ENCODE measurements around the gene REPIN1.

REPIN1 gene

DNA sequence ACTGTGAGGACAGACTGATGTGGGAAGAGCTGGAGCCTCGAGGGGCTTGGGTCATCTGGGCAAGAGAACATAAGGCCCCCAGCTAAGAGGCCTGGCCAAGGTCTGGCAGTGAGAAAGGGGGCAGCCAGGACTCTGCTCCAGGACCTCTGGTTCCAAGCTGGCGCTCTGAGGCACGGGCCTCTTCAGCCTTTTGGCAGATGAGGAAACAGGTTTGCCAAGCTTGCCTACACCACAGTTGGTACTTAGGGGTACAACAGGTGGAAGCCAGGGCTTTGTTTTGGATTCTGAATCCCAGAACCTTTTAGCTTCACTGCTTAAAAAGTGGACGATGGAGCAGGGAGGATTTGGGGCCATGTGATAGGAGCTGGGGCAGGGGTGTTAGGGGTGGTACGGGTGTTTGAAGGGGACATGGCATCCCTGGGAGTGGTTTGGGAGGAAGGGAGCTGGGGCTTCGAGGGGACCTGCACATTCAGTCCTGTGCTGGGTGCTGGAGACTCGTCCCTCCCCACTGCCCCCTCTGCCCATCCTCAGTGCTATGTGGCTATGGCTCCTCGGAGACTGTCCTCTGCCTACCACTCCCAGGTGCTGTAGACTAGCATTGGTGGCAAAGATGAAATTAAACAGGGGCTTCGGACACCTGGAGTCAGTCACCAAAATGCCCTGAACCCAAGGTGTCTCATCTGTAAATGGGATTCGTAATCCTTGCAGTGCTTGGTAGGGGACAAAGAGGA lies 40.8 kb downstream of the REPIN1 start:
- DNase-seq: no peak

DNA sequence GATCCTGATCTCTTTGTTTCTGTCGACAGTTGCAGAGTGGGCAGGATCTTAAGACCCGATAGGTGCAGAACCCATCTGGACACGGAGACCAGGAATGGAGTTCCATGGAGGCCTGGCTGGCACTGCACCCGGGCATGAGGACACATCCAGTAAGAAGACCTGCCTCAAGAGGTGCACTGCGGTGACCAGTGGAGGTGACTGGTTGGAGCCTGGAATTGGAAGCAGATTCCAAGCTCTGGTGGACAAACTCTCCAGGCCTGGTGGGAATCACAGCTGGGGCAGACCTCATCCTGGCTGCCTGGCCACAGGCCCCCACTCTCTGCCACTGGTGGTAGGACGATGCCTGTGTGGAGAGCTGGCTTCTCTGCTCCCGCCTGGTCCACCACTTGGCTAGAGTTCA lies 41.5 kb downstream of the REPIN1 start:
- no peak for DNase-seq

DNA sequence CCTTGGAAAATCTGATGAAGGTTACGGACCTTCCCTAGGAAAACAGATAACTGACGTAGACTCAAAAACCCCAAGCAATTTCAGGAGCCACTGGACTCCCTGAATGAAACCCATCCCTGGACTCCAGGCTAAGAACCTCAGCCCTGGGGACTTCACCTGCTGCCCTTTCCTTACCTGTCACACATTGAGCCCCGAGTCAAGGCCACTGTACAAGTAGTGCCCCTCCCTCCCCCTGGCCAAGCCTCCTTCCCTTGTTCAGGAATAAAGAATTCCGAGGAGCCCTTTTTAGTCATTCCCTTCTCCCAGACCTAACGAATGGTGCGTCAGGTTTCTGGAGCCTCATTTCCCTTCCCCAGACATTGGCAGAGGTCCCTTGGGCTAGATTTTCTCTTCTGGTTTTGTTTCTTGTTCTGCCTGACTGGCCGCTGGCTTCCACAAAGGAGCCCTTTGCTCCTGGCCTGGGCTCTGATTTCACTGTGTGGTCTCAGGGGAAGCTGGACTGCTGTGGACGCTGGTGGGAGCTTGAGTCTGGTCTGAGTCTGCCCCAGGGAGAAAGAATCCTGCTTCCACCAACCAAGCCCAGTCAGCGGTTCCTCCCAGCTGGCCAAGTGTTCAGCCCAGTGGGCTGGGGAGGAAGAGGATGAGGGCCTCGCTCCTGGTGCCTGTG lies 42.2 kb downstream of the REPIN1 start:
- no peak for DNase-seq

DNA sequence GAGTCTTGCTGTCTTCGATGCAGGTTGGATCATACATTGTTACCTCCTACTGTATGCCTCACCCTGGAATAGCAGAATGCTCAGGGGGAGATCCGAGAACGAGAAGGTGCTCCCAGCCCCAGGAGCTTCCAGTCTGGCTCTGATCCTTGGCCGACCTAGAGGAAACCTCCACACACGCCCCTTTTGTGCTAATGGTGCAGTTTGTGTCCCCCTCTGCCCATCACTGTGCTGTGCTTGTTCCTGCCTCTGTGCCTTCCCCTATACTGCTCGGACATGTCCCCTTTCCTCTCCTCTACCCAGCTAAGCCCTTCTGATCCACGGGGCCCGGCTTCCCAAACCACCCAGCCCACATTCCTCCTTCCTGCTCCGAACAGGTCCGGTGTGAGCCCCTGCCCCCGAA lies 43.0 kb downstream of the REPIN1 start:
- DNase-seq: no peak

DNA sequence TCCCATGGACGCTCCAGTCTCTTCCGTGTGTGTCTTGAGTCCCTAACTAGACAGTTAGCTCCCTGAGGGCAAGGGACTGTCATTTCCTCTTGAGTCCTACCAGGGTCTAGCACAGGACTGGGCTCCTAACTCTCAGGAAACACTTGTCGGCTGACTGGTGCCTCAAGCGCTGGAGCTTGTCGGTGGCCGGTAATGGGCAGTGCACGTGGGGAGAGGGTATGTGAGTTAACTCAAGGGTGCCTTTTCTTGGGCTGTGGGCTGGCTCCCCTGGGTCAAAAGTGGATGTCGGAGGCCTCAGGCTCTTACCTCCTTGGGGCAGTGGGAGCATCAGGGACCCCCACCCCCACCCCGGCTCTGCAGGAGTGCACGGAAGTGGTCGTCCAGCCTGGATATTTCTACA lies 43.4 kb downstream of the REPIN1 start:
- DNase-seq: no peak

DNA sequence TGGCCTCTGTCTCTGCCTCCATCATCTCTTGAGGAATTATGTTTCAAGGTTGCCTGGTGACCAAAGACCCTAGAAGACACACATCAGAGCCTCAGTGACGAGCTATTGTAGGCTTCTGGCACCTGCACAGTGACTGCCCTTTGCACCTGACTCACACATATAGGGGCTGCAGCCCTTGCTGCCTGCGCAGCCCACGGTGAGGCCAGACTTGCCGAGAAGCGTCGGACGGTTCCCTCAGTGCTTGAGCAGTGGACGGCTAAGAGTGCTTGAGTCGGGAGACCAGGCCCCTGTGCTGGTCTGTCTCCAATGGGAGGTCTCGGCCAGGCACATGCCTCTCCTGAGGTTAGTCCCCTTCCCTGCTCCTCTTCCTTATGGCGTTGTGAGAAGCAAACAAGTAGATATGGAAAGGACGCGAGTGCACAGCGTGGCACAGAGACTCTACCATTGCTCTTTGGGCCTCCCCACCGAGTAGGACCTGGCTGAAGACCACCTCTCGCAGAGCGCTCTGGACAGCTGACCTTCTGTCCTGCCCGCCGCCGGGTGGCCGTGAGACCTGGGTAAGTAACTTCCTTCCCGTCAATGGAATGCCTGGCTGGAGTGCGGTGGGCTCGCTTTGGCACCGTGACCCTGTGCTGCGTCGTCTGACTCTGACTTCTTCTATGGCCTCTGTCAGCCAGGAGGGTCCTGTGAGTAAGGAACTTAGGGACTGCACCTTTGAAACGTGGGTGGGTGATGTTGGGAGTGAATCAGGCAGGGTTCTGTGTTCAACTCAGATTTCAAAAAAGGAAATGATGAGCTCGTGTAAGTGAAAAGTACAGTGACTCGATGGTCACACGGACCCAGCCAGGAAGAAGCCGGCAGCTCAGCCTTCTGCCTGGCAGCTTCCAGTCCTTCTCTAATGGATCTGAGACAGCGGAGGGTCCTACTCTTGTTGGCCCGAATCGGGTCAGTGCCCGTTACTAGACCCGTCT lies 44.2 kb downstream of the REPIN1 start:
- DNase-seq: peak; percentile 53

DNA sequence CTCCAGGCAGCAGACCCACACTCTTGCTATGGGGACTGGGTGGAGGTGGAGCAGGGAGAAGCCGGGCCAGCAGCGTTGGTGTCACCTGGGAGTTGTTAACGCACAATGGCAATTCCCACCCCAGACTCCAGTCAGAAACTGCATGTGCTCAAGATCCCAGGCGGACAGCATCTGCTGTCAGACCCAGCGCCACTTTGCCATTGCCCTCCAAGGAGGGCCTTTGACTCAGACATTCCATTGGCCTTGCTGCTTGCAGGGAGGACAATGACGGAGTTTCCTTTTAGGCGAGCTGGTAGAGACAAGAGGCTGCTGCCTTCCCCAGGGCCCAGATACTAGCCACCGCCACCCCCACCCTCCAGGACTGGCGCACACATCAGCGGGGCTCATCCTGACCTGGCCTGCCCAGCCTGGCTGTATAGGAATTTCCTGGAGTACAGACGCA lies 45.0 kb downstream of the REPIN1 start:
- no peak for DNase-seq

DNA sequence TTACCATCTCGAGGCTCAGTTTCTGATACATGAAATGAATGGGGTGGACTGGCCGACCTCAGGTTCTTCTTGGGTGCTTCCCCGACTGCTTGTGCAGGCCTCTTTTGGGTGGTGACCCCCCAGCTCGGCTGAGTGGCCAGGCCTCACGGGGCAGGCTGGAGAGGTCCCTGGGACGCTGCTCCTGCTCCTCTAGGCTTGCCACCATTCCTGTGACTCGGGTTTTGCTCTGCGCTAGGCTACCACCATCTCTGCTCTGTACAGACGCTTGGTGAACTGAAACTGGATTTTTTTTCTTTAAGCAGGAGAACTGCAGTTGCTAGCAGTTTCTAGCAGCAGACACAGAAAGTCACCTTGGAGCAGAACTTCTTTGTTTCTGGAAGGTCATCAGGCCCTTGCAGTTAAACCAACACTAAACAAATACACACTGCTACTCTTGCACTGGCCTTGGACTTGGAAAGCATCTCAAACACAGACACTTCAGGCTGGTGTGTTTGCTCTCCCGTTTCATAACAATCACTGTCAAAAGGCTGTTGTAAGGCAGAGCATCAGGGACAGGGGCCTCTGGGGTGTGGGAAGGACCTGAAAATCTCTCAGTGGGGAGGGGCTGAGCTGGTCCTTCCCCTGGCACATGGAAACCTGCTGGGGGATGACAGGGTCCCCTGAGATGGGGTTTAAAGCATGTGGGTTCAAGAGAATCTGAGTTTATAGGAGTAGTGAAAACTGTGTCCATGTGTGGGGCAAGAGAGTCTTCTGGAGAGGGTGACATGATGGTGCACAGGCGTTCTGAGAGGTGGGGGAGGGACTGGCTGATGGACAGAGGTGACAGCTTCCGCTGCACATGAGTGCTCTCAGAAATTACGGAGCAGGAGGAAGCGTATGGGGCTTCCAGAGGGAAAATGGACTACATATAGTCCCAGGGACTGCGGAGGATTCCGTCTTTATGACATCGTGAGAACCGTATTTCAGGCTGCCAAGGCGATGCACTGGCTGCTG lies 46.8 kb downstream of the REPIN1 start:
- no peak for DNase-seq

DNA sequence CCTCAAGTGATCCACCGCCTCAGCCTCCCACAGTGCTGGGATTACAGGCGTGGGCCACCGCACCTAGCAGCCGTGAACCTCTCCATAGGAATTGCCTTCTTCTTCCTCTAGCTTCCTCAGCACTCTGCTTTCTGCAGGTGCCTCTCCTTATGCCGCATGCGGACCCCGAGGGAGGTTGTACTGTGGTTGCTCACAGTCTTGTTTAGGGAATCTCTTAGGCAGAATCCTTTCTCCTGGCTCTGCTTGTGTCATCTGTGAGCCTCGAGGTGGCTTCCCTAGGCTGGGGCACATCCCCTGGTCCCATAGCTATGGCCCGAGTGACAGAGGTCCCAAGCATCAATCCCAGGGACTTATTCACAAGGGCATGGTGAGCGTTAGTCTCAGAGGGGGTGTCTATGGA lies 48.6 kb downstream of the REPIN1 start:
- DNase-seq: no peak

DNA sequence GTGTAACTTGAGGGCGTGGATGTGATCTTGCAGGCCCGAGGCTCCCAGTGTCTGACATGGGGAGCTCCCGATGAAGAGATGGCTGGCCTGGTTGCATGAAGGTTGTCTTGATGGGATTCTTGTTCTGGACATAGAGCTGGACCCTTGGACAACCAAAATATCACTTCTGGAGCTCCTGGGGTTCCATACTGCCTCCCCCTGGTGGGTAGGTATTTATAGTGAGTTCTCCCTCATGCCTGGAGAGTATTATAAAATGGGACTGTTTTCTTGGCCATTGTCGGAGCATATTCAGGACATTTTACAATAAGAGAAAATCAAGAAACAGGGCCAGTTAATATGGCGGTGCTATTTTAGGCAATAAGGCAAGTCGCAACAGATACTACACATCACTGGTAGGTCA lies 49.2 kb downstream of the REPIN1 start:
- no peak for DNase-seq

DNA sequence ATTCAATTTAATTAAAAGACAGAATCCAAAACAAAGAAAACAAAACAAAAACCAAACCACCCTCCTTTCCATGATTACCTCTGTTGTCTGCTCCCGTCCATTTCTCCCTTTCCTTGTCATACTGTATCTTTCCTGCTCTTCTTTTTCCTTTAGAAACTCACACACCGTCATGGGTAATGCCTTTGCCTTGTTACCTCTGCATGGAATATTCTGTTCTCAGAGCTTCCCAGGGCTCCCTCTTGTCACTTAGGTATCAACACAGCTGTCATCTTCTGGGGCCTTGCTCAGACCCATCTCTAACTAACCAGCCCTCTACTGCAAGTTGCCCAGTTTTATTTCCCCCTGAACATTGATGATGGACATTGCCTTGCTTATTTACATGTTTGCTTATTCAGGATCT lies 51.6 kb downstream of the REPIN1 start:
- DNase-seq: no peak

DNA sequence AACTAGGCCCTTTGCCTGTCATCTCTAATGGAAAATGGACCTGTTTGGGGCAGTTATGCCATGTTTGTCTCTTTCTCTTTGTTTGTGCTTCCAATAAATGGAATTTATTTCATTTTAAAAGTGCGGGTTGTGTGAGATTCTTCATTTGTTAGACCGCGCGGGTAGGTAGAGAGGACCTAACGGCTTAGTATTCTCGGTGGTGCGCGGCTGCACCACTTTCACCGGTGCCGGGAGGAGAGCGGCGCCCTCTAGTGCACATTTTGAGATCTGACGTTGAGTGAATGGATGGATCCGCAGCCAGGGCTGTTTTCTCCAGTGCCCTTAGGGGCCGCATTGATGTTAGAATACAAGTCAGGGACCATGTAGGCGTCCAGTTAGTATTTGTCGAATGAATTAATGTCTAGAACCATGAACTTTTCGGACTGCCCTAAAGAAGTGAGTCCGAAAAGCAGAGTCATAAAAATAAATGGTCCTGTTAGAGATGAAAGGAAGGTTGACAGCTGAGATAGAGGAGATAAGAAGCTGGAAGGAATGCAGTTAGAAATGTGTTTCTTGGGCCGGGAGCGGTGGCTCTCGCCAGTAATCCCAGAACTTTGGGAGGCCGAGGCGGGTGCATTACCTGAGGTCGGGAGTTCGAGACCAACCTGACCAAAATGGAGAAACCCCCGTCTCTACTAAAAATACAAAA lies 52.5 kb downstream of the REPIN1 start:
- peak; percentile 70 for DNase-seq

DNA sequence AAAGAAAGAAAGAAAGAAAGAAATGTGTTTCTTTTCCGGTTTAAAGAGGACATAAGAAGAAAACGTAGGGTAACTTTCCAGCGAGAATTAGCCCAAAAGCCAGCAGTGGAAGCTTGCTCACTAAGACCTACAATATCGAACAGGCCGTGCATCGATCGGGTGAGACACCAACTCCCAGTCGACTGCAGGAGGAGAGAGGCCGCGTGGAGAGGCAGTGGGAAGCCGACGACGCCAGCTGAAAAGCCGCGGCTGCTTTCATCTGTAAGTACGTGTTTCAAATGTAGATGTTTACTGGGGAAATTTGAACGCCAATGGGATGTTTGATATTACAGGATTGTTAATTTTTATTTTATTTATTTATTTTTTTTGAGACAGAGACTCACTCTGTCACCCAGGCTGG lies 53.2 kb downstream of the REPIN1 start:
- DNase-seq: no peak

All from inflammatory macrophage treated with lipopolysaccharide for 4 hours (primary cell).